NCI-H2171 (cell line): Measurements from ENCODE around the gene MCOLN3.
"Not testable (repeated sequence)": the region's sequence is repeated elsewhere in the genome, so short reads cannot be mapped to it uniquely, and the experiment has no call there.

Experiments
- DNase-seq: peaks from one replicate; lab custom pipeline; 2025; lab: John Stamatoyannopoulos, UW

Gene MCOLN3

GRCh38 chr1:85049735-85050166 is 1.5 kb upstream of the MCOLN3 start:
- DNase-seq: no peak

- no peak for DNase-seq
These were observed 616 bp downstream of the MCOLN3 start for GRCh38 chr1:85047472-85048295.

- no peak for DNase-seq
These were observed 1.2 kb downstream of the MCOLN3 start for GRCh38 chr1:85047144-85047471.

GRCh38 chr1:85042413-85042812 is 5.9 kb downstream of the MCOLN3 start:
- DNase-seq: no peak

GRCh38 chr1:85041793-85042192 is 6.5 kb downstream of the MCOLN3 start:
- DNase-seq: no peak

GRCh38 chr1:85033221-85033620 is 15.1 kb downstream of the MCOLN3 start:
- DNase-seq: no peak

- DNase-seq: no peak
These were observed 17.8 kb downstream of the MCOLN3 start for GRCh38 chr1:85030536-85030935.

GRCh38 chr1:85028151-85028550 is 20.1 kb downstream of the MCOLN3 start:
- DNase-seq: no peak

GRCh38 chr1:85027242-85027983 is 20.9 kb downstream of the MCOLN3 start:
- DNase-seq: no peak

- DNase-seq: no peak
These were observed 22.4 kb downstream of the MCOLN3 start for GRCh38 chr1:85025940-85026339.

- DNase-seq: no peak
These were observed 23.6 kb downstream of the MCOLN3 start for GRCh38 chr1:85024736-85025135.

- no peak for DNase-seq
These were observed 25.6 kb downstream of the MCOLN3 start for GRCh38 chr1:85022700-85023099.

- no peak for DNase-seq
These were observed 28.3 kb downstream of the MCOLN3 start for GRCh38 chr1:85019994-85020393.

- DNase-seq: no peak
These were observed 32.5 kb downstream of the MCOLN3 start for GRCh38 chr1:85015826-85016225.

GRCh38 chr1:85005641-85006040 is 42.7 kb downstream of the MCOLN3 start:
- not testable (repeated sequence) for DNase-seq

GRCh38 chr1:85001742-85002141 is 46.6 kb downstream of the MCOLN3 start:
- DNase-seq: no peak

- no peak for DNase-seq
These were observed 49.5 kb downstream of the MCOLN3 start for GRCh38 chr1:84998642-84999280.

- DNase-seq: no peak
These were observed 50.4 kb downstream of the MCOLN3 start for GRCh38 chr1:84997667-84998600.

GRCh38 chr1:84996846-84997666 is 51.2 kb downstream of the MCOLN3 start, which contains the start of gene MCOLN2:
MCOLN2 (minus strand) TSS chr1:84997113; CDS start chr1:84996872, 241 bp downstream.
- peak; percentile 36 for DNase-seq

- DNase-seq: no peak
These were observed 52.6 kb downstream of the MCOLN3 start for GRCh38 chr1:84995484-84996334.
